Measurements from ENCODE around the gene DGKI. TPM values are rescaled to one million over a fixed set of nuclear protein-coding genes. Genes with fewer than 3 reads are reported as not detected.

DGKI gene
- total RNA-seq, 4 donors from 2014 or later = 0.64 to 1.2 (median 1.00) TPM; not detected in 1

- TF ChIP-seq POLR2A (IDR thresholded peaks at IDR 0.05) (no peak), POLR2AphosphoS5 (IDR thresholded peaks at IDR 0.05) (no peak), CTCF (IDR thresholded peaks at IDR 0.05) (no peak), EP300 (IDR thresholded peaks at IDR 0.05; ENCODE audit: low read depth) (no peak)
- in situ Hi-C loops (cut with MboI; ENCODE audit: low pct_ligation_motif_present in 1 of 4, low pct_unique_long_range_greater_than_20kb in 1 of 4, low sequenced_read_pairs in 3 of 4) (loop anchor here in 3 of 4 donors (25.0 kb wide), 1 partner anchor 414 kb away; no protein-coding TSS in a partner anchor), intact Hi-C loops (cut with DNase I; ENCODE audit: low total_unique reads) (no loop called here)
- no peaks in the 10 kb centered on the region for H3K9me3 ChIP-seq
- no peaks in the 10 kb centered on the region for H3K27me3 ChIP-seq
- no peak for DNase-seq
- WGBS, 2 donors (ENCODE audit: low coverage in 1 of 2) = 91 to 96% methylated on average over 3 of the region's 3 CpGs
- no peaks in the 10 kb centered on the region for H3K4me1 ChIP-seq
- H3K27ac ChIP-seq = no peak overlapping the region
- no peaks in the 10 kb centered on the region for H3K36me3 ChIP-seq
- H3K4me3 ChIP-seq = no peak overlapping the region
Measured at GRCh38 chr7:137576481-137576880, 270.3 kb downstream of the DGKI start.

GRCh38 chr7:137574812-137575211 lies 272.0 kb downstream of the DGKI start:
- in situ Hi-C loops (cut with MboI; ENCODE audit: low pct_ligation_motif_present in 1 of 4, low pct_unique_long_range_greater_than_20kb in 1 of 4, low sequenced_read_pairs in 3 of 4) = loop anchor here in 3 of 4 donors (25.0 kb wide), 1 partner anchor 413 kb away; no protein-coding TSS in a partner anchor
- no peaks in the 10 kb centered on the region for H3K36me3 ChIP-seq
- intact Hi-C loops (cut with DNase I; ENCODE audit: low total_unique reads) = no loop called here
- H3K9me3 ChIP-seq = no peaks in the 10 kb centered on the region
- H3K27me3 ChIP-seq = no peaks in the 10 kb centered on the region
- DNase-seq = no peak
- H3K27ac ChIP-seq = no peak overlapping the region
- TF ChIP-seq CTCF (IDR thresholded peaks at IDR 0.05) (no peak), POLR2AphosphoS5 (IDR thresholded peaks at IDR 0.05) (no peak), POLR2A (IDR thresholded peaks at IDR 0.05) (no peak)
- no peak overlapping the region for H3K4me3 ChIP-seq
- no peaks in the 10 kb centered on the region for H3K4me1 ChIP-seq

- Histone ChIP-seq H3K27ac (peak overlapping the region in 1 of 4 donors; percentile 3), H3K4me1 (no peaks in the 10 kb centered on the region), H3K27me3 (no peaks in the 10 kb centered on the region), H3K4me3 (no peak overlapping the region), H3K36me3 (no peaks in the 10 kb centered on the region), H3K9me3 (no peaks in the 10 kb centered on the region)
- intact Hi-C loops (cut with DNase I; ENCODE audit: low total_unique reads) = no loop called here
- TF ChIP-seq EP300 (IDR thresholded peaks at IDR 0.05; ENCODE audit: low read depth) (no peak), CTCF (IDR thresholded peaks at IDR 0.05) (no peak), POLR2AphosphoS5 (IDR thresholded peaks at IDR 0.05) (no peak), POLR2A (IDR thresholded peaks at IDR 0.05) (no peak)
- 66 to 71% methylated on average over 5 of the region's 5 CpGs for WGBS, 2 donors (ENCODE audit: low coverage in 1 of 2)
- no peak for DNase-seq
- in situ Hi-C loops (cut with MboI; ENCODE audit: low pct_ligation_motif_present in 1 of 4, low pct_unique_long_range_greater_than_20kb in 1 of 4, low sequenced_read_pairs in 3 of 4) = no loop called here
Measured at GRCh38 chr7:137572056-137572784, 274.6 kb downstream of the DGKI start.

- TF ChIP-seq POLR2AphosphoS5 (IDR thresholded peaks at IDR 0.05) (no peak), EP300 (IDR thresholded peaks at IDR 0.05; ENCODE audit: low read depth) (no peak), POLR2A (IDR thresholded peaks at IDR 0.05) (no peak), CTCF (IDR thresholded peaks at IDR 0.05) (no peak)
- Histone ChIP-seq H3K9me3 (peaks cover 2 to 3% of the 10 kb centered on the region in 2 donors), H3K36me3 (peaks cover 0 to 2% (median 0%) of the 10 kb centered on the region in 4 donors), H3K4me1 (no peaks in the 10 kb centered on the region), H3K4me3 (no peak overlapping the region), H3K27me3 (no peaks in the 10 kb centered on the region), H3K27ac (no peak overlapping the region)
- DNase-seq = no peak
- intact Hi-C loops (cut with DNase I; ENCODE audit: low total_unique reads) (no loop called here), in situ Hi-C loops (cut with MboI; ENCODE audit: low pct_ligation_motif_present in 1 of 4, low pct_unique_long_range_greater_than_20kb in 1 of 4, low sequenced_read_pairs in 3 of 4) (no loop called here)
- WGBS, 2 donors (ENCODE audit: low coverage in 1 of 2) = 69 to 93% methylated on average over 10 to 11 of the region's 11 CpGs
Measured at GRCh38 chr7:137564677-137565076, 282.1 kb downstream of the DGKI start.
